Measurements from ENCODE around the gene DCLK2. TPM values are rescaled to one million over a fixed set of nuclear protein-coding genes. Genes with fewer than 3 reads are reported as not detected.

The DCLK2 gene
- total and polyA plus RNA-seq, 2 of the 4 experiments (the other 2 are of a cell fraction): 11.3 to 15.5 TPM

DNA sequence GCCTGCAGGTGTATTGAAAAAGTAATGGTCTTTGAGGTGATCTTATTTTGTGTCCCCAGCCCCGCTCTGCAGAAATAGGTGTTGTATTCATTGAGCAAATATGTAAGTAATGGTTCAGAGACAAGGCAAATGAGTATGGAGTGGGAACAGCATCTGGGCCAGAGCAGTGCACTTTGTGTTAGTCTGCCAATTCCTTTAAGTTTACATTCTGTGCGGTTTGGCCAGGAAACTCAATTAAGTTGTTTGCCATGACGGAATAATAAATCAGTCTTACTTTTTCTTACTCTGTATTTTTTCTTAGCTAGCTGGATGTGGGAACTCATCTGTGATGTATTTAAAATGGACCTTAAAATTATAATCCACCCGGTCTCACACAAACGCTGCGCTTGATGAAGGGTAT, 12.6 kb downstream of the DCLK2 start:
- H3K27ac ChIP-seq (ENCODE audit: insufficient read depth, low read length): no peak overlapping the region
- no peak overlapping the region for H3K14ac ChIP-seq (replicated peaks; ENCODE audit: low read depth, low read length)
- no peak overlapping the region for H3K18ac ChIP-seq (ENCODE audit: low read depth, low read length)
- H3K4me2 ChIP-seq (ENCODE audit: low read depth, low read length): no peak overlapping the region
- POLR2A ChIA-PET (ENCODE audit: unreplicated experiment): no interaction called here
- DNase-seq (peak; percentile 77), ATAC-seq (ENCODE audit: low read depth) (peak; percentile 24; the same call in 1 of the 2 replicates)
- no peak overlapping the region for H3K56ac ChIP-seq (ENCODE audit: extremely low read depth, insufficient read depth, low read length)
- WGBS, 2 experiments (ENCODE audit: extremely low coverage in 2 of 2, insufficient read length in 1 of 2): 73% methylated on average over 4 of the region's 6 CpGs; no CpG with 5 or more reads in 1 of the 2 experiments
- no peaks in the 10 kb centered on the region for H3K27me3 ChIP-seq (ENCODE audit: control insufficient read depth, insufficient read depth, low read length)
- no peak overlapping the region for H2BK20ac ChIP-seq (ENCODE audit: low read depth, low read length)
- H3K9me3 ChIP-seq (ENCODE audit: control insufficient read depth, insufficient read depth, low read length): no peaks in the 10 kb centered on the region
- H2AK9ac ChIP-seq (replicated peaks; ENCODE audit: low read depth, low read length, poor library complexity): no peak overlapping the region
- H3K36me3 ChIP-seq (ENCODE audit: control insufficient read depth, insufficient read depth, low read length): no peaks in the 10 kb centered on the region
- dilution Hi-C loops (cut with HindIII; ENCODE audit: low sequenced_read_pairs, unreplicated experiment) (no loop called here), in situ Hi-C loops (cut with MboI; ENCODE audit: low sequenced_read_pairs) (no loop called here), intact Hi-C loops (cut with micrococcal nuclease) (no loop called here)
- H4K5ac ChIP-seq (ENCODE audit: low read depth, low read length): no peak overlapping the region
- H3K4ac ChIP-seq (ENCODE audit: low read depth, low read length): no peak overlapping the region
- no peaks in the 10 kb centered on the region; the same call in 1 of the 2 replicates for H3K4me1 ChIP-seq (ENCODE audit: control insufficient read depth, insufficient read depth, low read length)
- H3K4me3 ChIP-seq (ENCODE audit: insufficient read depth, low read depth, low read length): no peak overlapping the region
- no TSS peak for BruUV-seq (replicated peaks)
- CTCF ChIA-PET: no interaction called here
- no peak overlapping the region for H2AFZ ChIP-seq (replicated peaks; ENCODE audit: low read length, poor library complexity)
- TF ChIP-seq RCOR1 (IDR thresholded peaks at IDR 0.05; ENCODE audit: insufficient replicate concordance, low read length) (no peak), MAZ (IDR thresholded peaks at IDR 0.05; ENCODE audit: borderline replicate concordance, low read depth, low read length) (no peak), BHLHE40 (IDR thresholded peaks at IDR 0.05; ENCODE audit: low read depth, low read length) (no peak), RAD21 (IDR thresholded peaks at IDR 0.05; ENCODE audit: low read length) (no peak)
- TF ChIP-seq, protein P1, sequence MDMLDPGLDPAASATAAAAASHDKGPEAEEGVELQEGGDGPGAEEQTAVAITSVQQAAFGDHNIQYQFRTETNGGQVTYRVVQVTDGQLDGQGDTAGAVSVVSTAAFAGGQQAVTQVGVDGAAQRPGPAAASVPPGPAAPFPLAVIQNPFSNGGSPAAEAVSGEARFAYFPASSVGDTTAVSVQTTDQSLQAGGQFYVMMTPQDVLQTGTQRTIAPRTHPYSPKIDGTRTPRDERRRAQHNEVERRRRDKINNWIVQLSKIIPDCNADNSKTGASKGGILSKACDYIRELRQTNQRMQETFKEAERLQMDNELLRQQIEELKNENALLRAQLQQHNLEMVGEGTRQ (IDR thresholded peaks at IDR 0.05; ENCODE audit: low read depth, low read length): no peak
- no peak overlapping the region for H2AK5ac ChIP-seq (ENCODE audit: low read depth, low read length)
- H2BK5ac ChIP-seq (ENCODE audit: low read depth, low read length, poor library complexity, severe bottlenecking): no peak overlapping the region
- no peak overlapping the region for H3K23ac ChIP-seq (ENCODE audit: low read depth, low read length)
- no peak overlapping the region for H4K91ac ChIP-seq (ENCODE audit: insufficient read depth, low read depth, low read length)
- H2BK120ac ChIP-seq (ENCODE audit: low read depth, low read length): no peak overlapping the region
- H2BK15ac ChIP-seq (ENCODE audit: low read depth, low read length): no peak overlapping the region
- peaks cover 23 to 53% of the 10 kb centered on the region in 2 experiments for H3K79me1 ChIP-seq (ENCODE audit: low read depth in 1 of 2, low read length in 2 of 2)
- H4K8ac ChIP-seq (ENCODE audit: low read depth in 2 of 2, low read length in 2 of 2): no peak overlapping the region
- peaks cover 3% of the 10 kb centered on the region for H3K9me1 ChIP-seq (ENCODE audit: insufficient read depth, low read length)
- peaks cover 12% of the 10 kb centered on the region; the same call in 1 of the 2 replicates for H4K20me1 ChIP-seq (ENCODE audit: insufficient read depth, low read length)
- H3K9ac ChIP-seq (ENCODE audit: low read depth, low read length): no peak overlapping the region

All from IMR-90 (cell line).